ENCODE measurements around the gene TTLL11.

- TF ChIP-seq CTCF (IDR thresholded peaks at IDR 0.05; ENCODE audit: low read depth, low read length) (no peak), POLR2A (IDR thresholded peaks at IDR 0.05; ENCODE audit: extremely low read depth, insufficient read length) (no peak), MYC (IDR thresholded peaks at IDR 0.05; ENCODE audit: low read depth, low read length) (no peak)
These were observed 171.7 kb downstream of the TTLL11 start for GRCh38 chr9:121921444-121921843.
